DND-41 (cell line): Measurements from ENCODE around the gene TTC38.
"Not testable (repeated sequence)": the region's sequence is repeated elsewhere in the genome, so short reads cannot be mapped to it uniquely, and the experiment has no call there.

Source experiments
- ATAC-seq: fragments of 200-7000 bp; cut with Tn5 transposase; 3 replicates; pipeline ENCODE4 v1.9.1; 2021; ENCODE audit warnings: low read depth; ENCODE audit not compliant: insufficient read depth
- DNase-seq: peaks from one replicate; pipeline ENCODE4 v3.0.0-alpha.2; 2020
- H2AFZ ChIP-seq: 2 replicates; pipeline ENCODE4 v1.6.0; 2012; ENCODE audit warnings: low read depth, low read length
- H3K27ac ChIP-seq: 2 replicates; pipeline ENCODE4 v1.5.1; 2012; ENCODE audit warnings: low read length, inconsistent platforms
- H3K27me3 ChIP-seq: fragments of 200-600 bp; sonication (generic); 2 replicates; pipeline ENCODE4 v1.6.0; 2012; ENCODE audit warnings: low read length, mild to moderate bottlenecking, inconsistent platforms; ENCODE audit not compliant: insufficient read depth, poor library complexity
- H3K36me3 ChIP-seq: 2 replicates; pipeline ENCODE4 v1.5.1; 2012; ENCODE audit warnings: low read length, inconsistent platforms; ENCODE audit not compliant: insufficient read depth
- H3K4me1 ChIP-seq: 2 replicates; pipeline ENCODE4 v1.5.1; 2012; ENCODE audit warnings: mild to moderate bottlenecking, low read length; ENCODE audit not compliant: insufficient read depth
- H3K4me2 ChIP-seq: 2 replicates; pipeline ENCODE4 v1.6.0; 2012; ENCODE audit warnings: mild to moderate bottlenecking, moderate library complexity, low read length, inconsistent platforms; ENCODE audit not compliant: insufficient read depth
- H3K4me3 ChIP-seq, 2 experiments: fragments of 200-600 bp in 1 of 2; shearing (Covaris generic) in 1 of 2; 2 replicates each; pipeline ENCODE4 v1.5.1; 2012 to 2016; ENCODE audit warnings: inconsistent platforms in 2 of 2, low read length in 2 of 2, mild to moderate bottlenecking in 2 of 2, low read depth in 1 of 2, moderate library complexity in 1 of 2
- H3K79me2 ChIP-seq: 2 replicates; pipeline ENCODE4 v1.6.0; 2012; ENCODE audit warnings: low read length, inconsistent platforms; ENCODE audit not compliant: insufficient read depth
- H3K9ac ChIP-seq: 2 replicates; pipeline ENCODE4 v1.6.0; 2012; ENCODE audit warnings: low read depth, mild to moderate bottlenecking, inconsistent platforms, low read length, moderate library complexity
- H3K9me3 ChIP-seq: 2 replicates; pipeline ENCODE4 v1.5.1; 2012; ENCODE audit warnings: low read length, moderate library complexity, mild to moderate bottlenecking, inconsistent platforms; ENCODE audit not compliant: insufficient read depth, severe bottlenecking
- H4K20me1 ChIP-seq: 2 replicates; pipeline ENCODE4 v1.6.0; 2012; ENCODE audit warnings: low read length; ENCODE audit not compliant: insufficient read depth
- EZH2 ChIP-seq: IDR thresholded peaks from 3 replicates; pipeline ENCODE4 v1.6.1; 2012; ENCODE audit warnings: borderline replicate concordance, low read depth, mild to moderate bottlenecking, moderate library complexity, low read length, inconsistent platforms; ENCODE audit not compliant: severe bottlenecking
- TF ChIP-seq, protein P1 (sequence below): IDR thresholded peaks from 2 replicates; pipeline ENCODE4 v1.5.1; 2012; ENCODE audit warnings: borderline replicate concordance, low read length, moderate library complexity, mild to moderate bottlenecking; ENCODE audit not compliant: poor library complexity, severe bottlenecking; ENCODE audit errors: extremely low read depth

TTC38 gene

DNA sequence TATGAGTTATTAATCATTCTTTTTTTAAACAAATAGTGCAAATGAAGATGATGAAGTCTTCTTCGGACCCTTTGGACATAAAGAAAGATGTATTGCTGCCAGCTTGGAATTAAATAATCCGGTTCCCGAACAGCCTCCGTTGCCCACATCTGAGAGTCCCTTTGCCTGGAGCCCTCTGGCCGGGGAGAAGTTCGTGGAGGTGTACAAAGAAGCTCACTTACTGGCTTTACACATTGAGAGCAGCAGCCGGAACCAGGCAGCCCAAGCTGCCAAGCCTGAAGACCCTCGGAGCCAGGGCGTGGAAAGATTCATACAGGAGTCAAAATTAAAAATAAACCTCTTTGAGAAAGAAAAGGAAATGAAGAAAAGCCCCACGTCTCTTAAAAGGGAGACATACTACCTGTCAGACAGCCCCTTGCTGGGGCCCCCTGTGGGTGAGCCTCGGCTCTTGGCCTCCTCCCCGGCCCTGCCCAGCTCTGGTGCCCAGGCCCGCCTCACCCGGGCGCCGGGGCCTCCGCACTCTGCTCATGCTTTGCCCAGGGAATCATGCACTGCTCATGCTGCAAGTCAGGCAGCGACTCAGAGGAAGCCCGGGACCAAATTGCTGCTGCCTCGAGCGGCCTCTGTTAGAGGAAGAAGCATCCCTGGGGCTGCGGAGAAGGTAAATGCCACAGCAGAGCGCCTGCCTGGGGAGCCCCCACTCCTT, 40.6 kb downstream of the TTC38 start:
- no peak for DNase-seq
- Histone ChIP-seq H3K27ac (no peak overlapping the region), H3K36me3 (peaks cover 89% of the 10 kb centered on the region), H3K27me3 (no peaks in the 10 kb centered on the region), H3K9ac (no peak overlapping the region), H3K4me2 (no peak overlapping the region), H2AFZ (no peak overlapping the region), H3K9me3 (no peaks in the 10 kb centered on the region), H3K79me2 (peaks cover 93% of the 10 kb centered on the region), H3K4me3 (no peak overlapping the region), H4K20me1 (peaks cover 58% of the 10 kb centered on the region), H3K4me1 (peaks cover 19% of the 10 kb centered on the region)
- TF ChIP-seq, protein P1, sequence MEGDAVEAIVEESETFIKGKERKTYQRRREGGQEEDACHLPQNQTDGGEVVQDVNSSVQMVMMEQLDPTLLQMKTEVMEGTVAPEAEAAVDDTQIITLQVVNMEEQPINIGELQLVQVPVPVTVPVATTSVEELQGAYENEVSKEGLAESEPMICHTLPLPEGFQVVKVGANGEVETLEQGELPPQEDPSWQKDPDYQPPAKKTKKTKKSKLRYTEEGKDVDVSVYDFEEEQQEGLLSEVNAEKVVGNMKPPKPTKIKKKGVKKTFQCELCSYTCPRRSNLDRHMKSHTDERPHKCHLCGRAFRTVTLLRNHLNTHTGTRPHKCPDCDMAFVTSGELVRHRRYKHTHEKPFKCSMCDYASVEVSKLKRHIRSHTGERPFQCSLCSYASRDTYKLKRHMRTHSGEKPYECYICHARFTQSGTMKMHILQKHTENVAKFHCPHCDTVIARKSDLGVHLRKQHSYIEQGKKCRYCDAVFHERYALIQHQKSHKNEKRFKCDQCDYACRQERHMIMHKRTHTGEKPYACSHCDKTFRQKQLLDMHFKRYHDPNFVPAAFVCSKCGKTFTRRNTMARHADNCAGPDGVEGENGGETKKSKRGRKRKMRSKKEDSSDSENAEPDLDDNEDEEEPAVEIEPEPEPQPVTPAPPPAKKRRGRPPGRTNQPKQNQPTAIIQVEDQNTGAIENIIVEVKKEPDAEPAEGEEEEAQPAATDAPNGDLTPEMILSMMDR, result no peak
- no peak for TF ChIP-seq EZH2
- no peak for ATAC-seq

DNA sequence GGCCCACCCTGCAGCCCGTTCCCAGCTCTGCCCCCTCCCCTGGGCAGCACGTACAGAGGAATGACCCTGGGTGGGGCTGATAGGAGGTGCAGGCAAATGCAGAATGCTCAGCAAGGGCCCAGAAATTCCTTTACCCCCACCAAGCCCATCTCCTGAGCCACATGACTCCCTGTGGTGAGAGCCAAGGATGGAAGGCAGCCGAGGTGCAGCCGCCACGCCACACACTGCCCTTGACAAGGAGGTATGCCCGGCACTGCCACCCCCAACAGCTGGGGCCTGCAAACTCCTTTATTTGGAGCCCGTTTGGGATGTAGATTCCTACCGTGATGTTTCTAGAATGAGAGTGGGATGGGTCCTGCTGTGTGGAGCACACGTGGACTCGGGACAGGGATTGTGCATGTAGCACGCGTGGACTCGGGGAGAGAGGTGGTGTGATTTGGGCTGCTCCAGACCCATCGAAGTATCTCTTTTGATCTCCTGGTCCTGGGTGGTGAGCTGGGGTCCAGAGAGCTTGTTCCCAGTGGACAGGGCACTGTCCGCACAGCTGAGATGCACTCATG, 41.8 kb downstream of the TTC38 start:
- Histone ChIP-seq H3K4me1 (peaks cover 7% of the 10 kb centered on the region), H3K27me3 (no peaks in the 10 kb centered on the region), H3K27ac (0 out of 2 replicates have a peak overlapping the region, but pooled peaks have one; percentile 32), H3K36me3 (peaks cover 88% of the 10 kb centered on the region), H3K9ac (no peak overlapping the region), H2AFZ (no peak overlapping the region), H3K4me2 (no peak overlapping the region), H3K4me3 (no peak overlapping the region), H3K79me2 (peaks cover 93% of the 10 kb centered on the region), H4K20me1 (peaks cover 52% of the 10 kb centered on the region), H3K9me3 (no peaks in the 10 kb centered on the region)
- no peak for DNase-seq
- TF ChIP-seq, protein P1, result no peak
- no peak for TF ChIP-seq EZH2
- no peak for ATAC-seq

DNA sequence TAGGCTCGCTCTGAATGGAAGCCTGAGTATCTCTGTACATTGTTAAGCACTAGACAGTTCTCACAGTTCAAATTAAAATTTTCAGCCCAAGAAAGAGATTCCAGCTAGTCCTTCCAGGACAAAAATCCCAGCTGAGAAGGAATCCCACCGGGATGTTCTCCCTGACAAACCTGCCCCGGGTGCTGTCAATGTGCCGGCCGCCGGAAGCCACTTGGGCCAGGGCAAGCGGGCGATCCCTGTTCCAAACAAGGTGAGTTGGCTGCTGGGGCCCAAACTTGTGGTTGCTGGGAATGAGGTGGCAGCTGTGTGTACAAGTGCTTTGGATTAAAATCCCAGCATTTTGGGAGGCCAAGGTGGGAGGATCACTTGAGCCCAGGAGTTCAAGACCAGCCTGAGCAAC, 44.2 kb downstream of the TTC38 start:
- peaks cover 46% of the 10 kb centered on the region for H4K20me1 ChIP-seq
- H3K27me3 ChIP-seq, result no peaks in the 10 kb centered on the region
- H3K4me3 ChIP-seq, result no peak overlapping the region
- no peak overlapping the region for H3K27ac ChIP-seq
- ATAC-seq (no peak), DNase-seq (no peak)
- H3K36me3 ChIP-seq, result peaks cover 96% of the 10 kb centered on the region
- peaks cover 87% of the 10 kb centered on the region for H3K79me2 ChIP-seq
- H2AFZ ChIP-seq, result no peak overlapping the region
- no peaks in the 10 kb centered on the region for H3K9me3 ChIP-seq
- H3K9ac ChIP-seq, result no peak overlapping the region
- TF ChIP-seq, protein P1, result no peak
- TF ChIP-seq EZH2, result no peak
- peaks cover 4% of the 10 kb centered on the region; the same call in 1 of the 2 replicates for H3K4me1 ChIP-seq
- H3K4me2 ChIP-seq, result no peak overlapping the region

DNA sequence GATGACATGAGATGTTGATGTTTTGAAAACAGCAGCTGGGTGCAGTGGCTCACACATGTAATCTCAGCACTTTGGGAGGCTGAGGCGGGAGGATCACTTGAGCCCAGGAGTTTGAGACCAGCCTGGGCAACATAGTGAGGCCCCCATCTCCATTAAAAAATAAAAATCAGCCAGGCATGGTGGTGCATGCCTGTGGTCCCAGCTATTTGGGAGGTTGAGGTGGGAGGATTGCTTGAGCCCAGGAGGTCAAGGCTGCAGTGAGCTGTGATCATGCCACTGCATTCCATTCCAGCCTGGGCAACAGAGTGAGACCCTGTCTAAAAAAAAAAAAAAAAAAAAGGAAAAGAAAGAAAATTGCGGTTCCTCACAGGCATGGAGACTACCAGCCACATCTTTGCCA, 45.0 kb downstream of the TTC38 start:
- H3K4me1 ChIP-seq, H3K4me3 ChIP-seq, H3K27ac ChIP-seq, H3K4me2 ChIP-seq, H2AFZ ChIP-seq, H3K27me3 ChIP-seq, H3K9ac ChIP-seq, ATAC-seq, H3K9me3 ChIP-seq, DNase-seq: not testable (repeated sequence)
- Histone ChIP-seq H3K36me3 (peaks cover 96% of the 10 kb centered on the region), H4K20me1 (peaks cover 49% of the 10 kb centered on the region), H3K79me2 (peaks cover 87% of the 10 kb centered on the region)
